Thyroid gland (tissue), 4 donors: ENCODE results near the gene AURKAIP1.

Source experiments
- CTCF ChIP-seq, 6 experiments: fragments of 200-600 bp in 3 of 6; fragments of 450-650 bp in 3 of 6; sonication (generic) in 3 of 6; IDR thresholded peaks; one replicate each; pipeline ENCODE4 v1.5.1; 2016 to 2019; ENCODE audit warnings: antibody characterized with exemption in 6 of 6, mild to moderate bottlenecking in 2 of 6, inconsistent platforms in 1 of 6, moderate library complexity in 1 of 6
- POLR2A ChIP-seq, 2 donors: fragments of 450-650 bp; IDR thresholded peaks; one replicate each; pipeline ENCODE4 v1.6.1; 2017; ENCODE audit warnings: antibody characterized with exemption in 2 of 2, mild to moderate bottlenecking in 2 of 2, moderate library complexity in 1 of 2

- TF ChIP-seq CTCF (IDR thresholded peaks at IDR 0.05) (no peak), POLR2A (IDR thresholded peaks at IDR 0.05) (no peak)
Observed at GRCh38 chr1:1421147-1421906, 46.3 kb upstream of the AURKAIP1 start, which contains the start of gene ANKRD65.
